ENCODE measurements around the gene TRIO. TPM values are rescaled to one million over a fixed set of nuclear protein-coding genes. Genes with fewer than 3 reads are reported as not detected.

Gene TRIO
- total and polyA plus RNA-seq, 2 donors (not counting 1 experiment from before 2014, with no cell fraction given) = 134 to 281 TPM

DNA sequence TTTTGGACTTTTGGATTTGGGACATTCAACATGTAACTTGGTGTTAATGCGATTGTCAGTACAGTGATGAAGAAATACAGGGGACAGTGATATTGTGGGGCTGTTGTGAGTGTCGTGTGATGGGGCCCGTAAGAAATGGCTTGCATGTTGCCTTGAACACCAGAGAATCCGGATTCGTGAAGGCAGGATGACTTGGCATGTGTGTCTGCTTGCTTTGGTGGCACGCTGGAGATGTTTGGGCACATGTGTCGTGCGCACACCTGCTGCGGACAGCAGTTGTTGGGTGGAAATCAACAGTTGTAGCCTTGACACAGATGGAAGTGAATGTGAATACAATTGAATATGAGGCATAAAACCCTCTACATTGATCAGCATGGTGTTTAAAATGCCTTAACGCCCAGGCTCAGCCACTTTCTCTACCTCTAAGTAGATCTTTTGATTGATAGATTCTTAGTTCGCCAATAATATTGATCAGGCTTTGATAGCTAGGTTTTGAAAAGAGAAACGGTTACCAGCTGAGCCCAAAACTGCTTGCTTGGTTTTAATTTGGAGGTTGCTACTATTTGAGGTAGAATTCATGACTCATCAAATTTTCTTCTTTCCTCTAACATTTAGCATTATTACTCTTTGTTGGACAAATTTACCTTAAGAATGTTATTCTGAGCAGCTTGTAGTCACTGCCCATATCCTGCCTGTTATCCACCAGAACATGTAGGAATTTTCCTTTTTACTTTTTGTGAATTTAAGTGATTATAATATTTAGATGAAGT, 94.4 kb downstream of the TRIO start:
- Histone ChIP-seq H3K9ac (ENCODE audit: insufficient read depth, low read length) (no peak overlapping the region), H3K9me3 (ENCODE audit: control insufficient read depth, insufficient read depth, low read depth, low read length) (no peaks in the 10 kb centered on the region), H3K4me1 (ENCODE audit: control insufficient read depth, extremely low read depth, insufficient read depth, low read length) (peaks cover 18% of the 10 kb centered on the region), H3K27me3 (ENCODE audit: control insufficient read depth, insufficient read depth, low read length) (no peaks in the 10 kb centered on the region), H3K79me2 (ENCODE audit: control insufficient read depth, insufficient read depth, low read length) (peaks cover 100% of the 10 kb centered on the region), H3K4me3 (replicated peaks in 1 of 4; ENCODE audit: control extremely low read depth in 1 of 4, insufficient read depth in 1 of 4, low read depth in 3 of 4, low read length in 4 of 4) (no peak overlapping the region), H3K27ac (ENCODE audit: insufficient read depth, low read length) (no peak overlapping the region), H2AFZ (ENCODE audit: low read length) (no peak overlapping the region), H3K36me3 (ENCODE audit: control insufficient read depth, insufficient read depth, low read length) (no peaks in the 10 kb centered on the region), H3K4me2 (ENCODE audit: extremely low read depth, insufficient read depth, low read length) (no peak overlapping the region), H4K20me1 (ENCODE audit: control insufficient read depth, extremely low read depth, insufficient read depth, low read length) (peaks cover 12% of the 10 kb centered on the region)
- no peak for TF ChIP-seq CTCF (conservative IDR thresholded peaks at IDR 0.05 in 1 of 2, IDR thresholded peaks at IDR 0.05 in 1 of 2; ENCODE audit: low read depth in 1 of 2, low read length in 2 of 2)
- TF ChIP-seq EZH2 (IDR thresholded peaks at IDR 0.05; ENCODE audit: low read length, missing control alignments) = no peak
- peak in 1 of 2 donors; percentile 41 for DNase-seq (ENCODE audit: low read depth in 2 of 2)

GRCh38 chr5:14238272-14238671, 95.1 kb downstream of the TRIO start:
- H3K27ac ChIP-seq (ENCODE audit: insufficient read depth, low read length) = no peak overlapping the region
- peaks cover 12% of the 10 kb centered on the region for H4K20me1 ChIP-seq (ENCODE audit: control insufficient read depth, extremely low read depth, insufficient read depth, low read length)
- H3K4me1 ChIP-seq (ENCODE audit: control insufficient read depth, extremely low read depth, insufficient read depth, low read length) = peaks cover 18% of the 10 kb centered on the region
- no peak overlapping the region for H3K9ac ChIP-seq (ENCODE audit: insufficient read depth, low read length)
- H3K36me3 ChIP-seq (ENCODE audit: control insufficient read depth, insufficient read depth, low read length) = peaks cover 2% of the 10 kb centered on the region
- no peak overlapping the region for H3K4me2 ChIP-seq (ENCODE audit: extremely low read depth, insufficient read depth, low read length)
- no peak for TF ChIP-seq EZH2 (IDR thresholded peaks at IDR 0.05; ENCODE audit: low read length, missing control alignments)
- TF ChIP-seq CTCF (conservative IDR thresholded peaks at IDR 0.05 in 1 of 2, IDR thresholded peaks at IDR 0.05 in 1 of 2; ENCODE audit: low read depth in 1 of 2, low read length in 2 of 2) = no peak
- H3K9me3 ChIP-seq (ENCODE audit: control insufficient read depth, insufficient read depth, low read depth, low read length) = no peaks in the 10 kb centered on the region
- H2AFZ ChIP-seq (ENCODE audit: low read length) = no peak overlapping the region
- no peaks in the 10 kb centered on the region for H3K27me3 ChIP-seq (ENCODE audit: control insufficient read depth, insufficient read depth, low read length)
- DNase-seq (ENCODE audit: low read depth in 2 of 2) = no peak
- H3K4me3 ChIP-seq (replicated peaks in 1 of 4; ENCODE audit: control extremely low read depth in 1 of 4, insufficient read depth in 1 of 4, low read depth in 3 of 4, low read length in 4 of 4) = no peak overlapping the region
- peaks cover 100% of the 10 kb centered on the region for H3K79me2 ChIP-seq (ENCODE audit: control insufficient read depth, insufficient read depth, low read length)

DNA sequence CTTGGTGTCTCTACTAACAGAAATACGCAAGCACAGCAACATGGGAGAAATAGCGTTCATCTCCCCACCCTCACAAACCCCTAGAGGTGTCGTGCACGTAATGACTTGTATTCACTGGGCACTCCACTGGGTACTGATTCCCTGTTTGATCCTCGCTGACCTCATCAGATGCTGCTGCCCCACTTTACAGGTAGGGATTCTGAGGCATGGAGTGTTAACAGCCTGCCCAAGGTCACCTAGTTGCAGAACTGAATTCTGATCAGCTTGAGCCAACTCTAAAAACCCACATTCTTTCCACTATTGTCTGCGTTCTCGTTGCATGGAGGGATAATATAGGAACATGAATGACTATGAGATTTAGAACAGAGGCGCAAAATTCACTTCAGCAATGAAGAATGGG, 96.3 kb downstream of the TRIO start:
- Histone ChIP-seq H2AFZ (ENCODE audit: low read length) (no peak overlapping the region), H3K4me1 (ENCODE audit: control insufficient read depth, extremely low read depth, insufficient read depth, low read length) (peaks cover 16% of the 10 kb centered on the region), H3K36me3 (ENCODE audit: control insufficient read depth, insufficient read depth, low read length) (peaks cover 2% of the 10 kb centered on the region), H3K4me2 (ENCODE audit: extremely low read depth, insufficient read depth, low read length) (no peak overlapping the region), H3K4me3 (replicated peaks in 1 of 4; ENCODE audit: control extremely low read depth in 1 of 4, insufficient read depth in 1 of 4, low read depth in 3 of 4, low read length in 4 of 4) (no peak overlapping the region), H3K9ac (ENCODE audit: insufficient read depth, low read length) (no peak overlapping the region), H4K20me1 (ENCODE audit: control insufficient read depth, extremely low read depth, insufficient read depth, low read length) (peaks cover 12% of the 10 kb centered on the region), H3K79me2 (ENCODE audit: control insufficient read depth, insufficient read depth, low read length) (peaks cover 100% of the 10 kb centered on the region), H3K27me3 (ENCODE audit: control insufficient read depth, insufficient read depth, low read length) (no peaks in the 10 kb centered on the region), H3K27ac (ENCODE audit: insufficient read depth, low read length) (no peak overlapping the region), H3K9me3 (ENCODE audit: control insufficient read depth, insufficient read depth, low read depth, low read length) (no peaks in the 10 kb centered on the region)
- no peak for TF ChIP-seq CTCF (conservative IDR thresholded peaks at IDR 0.05 in 1 of 2, IDR thresholded peaks at IDR 0.05 in 1 of 2; ENCODE audit: low read depth in 1 of 2, low read length in 2 of 2)
- no peak for TF ChIP-seq EZH2 (IDR thresholded peaks at IDR 0.05; ENCODE audit: low read length, missing control alignments)
- DNase-seq (ENCODE audit: low read depth in 2 of 2) = no peak
